Measurements from ENCODE around the gene KIF1B.

GRCh38 chr1:10402729-10403274 lies 192.4 kb downstream of the KIF1B start:
- TF ChIP-seq ATF3 (IDR thresholded peaks at IDR 0.05) (no peak), TAF1 (conservative IDR thresholded peaks at IDR 0.05) (no peak), CTCF (IDR thresholded peaks at IDR 0.05; ENCODE audit: low read depth, low read length, missing input control) (no peak), ZBTB33 (IDR thresholded peaks at IDR 0.05) (no peak), MAX (IDR thresholded peaks at IDR 0.05) (no peak)

All from liver (tissue), 3 donors.